Heart left ventricle (tissue), 16 donors: ENCODE data around the gene PCDHGA12. TPM values are rescaled to one million over a fixed set of nuclear protein-coding genes. Genes with fewer than 3 reads are reported as not detected.
"Not testable (repeated sequence)": the region's sequence is repeated elsewhere in the genome, so short reads cannot be mapped to it uniquely, and the experiment has no call there.

ENCODE experiments used
- ATAC-seq, 4 donors: fragments of 200-7000 bp; cut with Tn5 transposase; one replicate each; pipeline ENCODE4 v1.9.1; 2020 to 2022; ENCODE audit warnings: moderate library complexity in 4 of 4, mild to moderate bottlenecking in 3 of 4, moderate number of reproducible peaks in 1 of 4
- DNase-seq, 5 donors: peaks; one replicate each; pipeline ENCODE4 v3.0.0-alpha.2; 2020
- H3K27ac ChIP-seq, 12 donors: fragments of 200-600 bp; sonication (generic) in 4 of 12; one replicate each; pipeline versions ENCODE4 v1.5.0 to v1.8.0; 2016 to 2022; ENCODE audit warnings: mild to moderate bottlenecking in 2 of 12
- H3K27me3 ChIP-seq, 9 donors: fragments of 200-600 bp; sonication (generic) in 2 of 9; one replicate each; pipeline versions ENCODE4 v1.5.1 to v1.8.0; 2016 to 2022; ENCODE audit warnings: mild to moderate bottlenecking in 3 of 9
- H3K36me3 ChIP-seq, 9 donors: fragments of 200-600 bp; sonication (generic) in 2 of 9; one replicate each; pipeline versions ENCODE4 v1.5.0 to v1.8.0; 2018 to 2022; ENCODE audit warnings: mild to moderate bottlenecking in 2 of 9
- H3K4me1 ChIP-seq, 12 donors: fragments of 200-600 bp; sonication (generic) in 4 of 12; one replicate each; pipeline versions ENCODE4 v1.5.0 to v1.8.0; 2016 to 2022; ENCODE audit warnings: mild to moderate bottlenecking in 3 of 12
- H3K4me3 ChIP-seq, 12 donors: fragments of 200-600 bp; sonication (generic) in 4 of 12; one replicate each; pipeline versions ENCODE4 v1.5.0 to v1.8.0; 2017 to 2022; ENCODE audit warnings: mild to moderate bottlenecking in 9 of 12, moderate library complexity in 4 of 12
- H3K9me3 ChIP-seq, 12 donors: fragments of 200-600 bp; sonication (generic) in 4 of 12; one replicate each; pipeline versions ENCODE4 v1.5.0 to v1.8.0; 2016 to 2022; ENCODE audit warnings: mild to moderate bottlenecking in 1 of 12
- CTCF ChIP-seq, 12 donors: fragments of 200-600 bp; sonication (generic) in 4 of 12; IDR thresholded peaks; one replicate each; pipeline versions ENCODE4 v1.5.0 to v1.8.0; 2018 to 2022; ENCODE audit warnings: antibody characterized with exemption in 12 of 12, mild to moderate bottlenecking in 5 of 12
- POLR2A ChIP-seq, 2 donors: fragments of 450-650 bp; IDR thresholded peaks; one replicate each; pipeline ENCODE4 v1.6.1; 2017; ENCODE audit warnings: antibody characterized with exemption in 2 of 2, mild to moderate bottlenecking in 2 of 2, moderate library complexity in 2 of 2
- WGBS, 4 donors: extraction: QIAGEN DNeasy Blood & Tissue Kit in 2 of 4; methylation state at CpG; one replicate each; pipeline versions ENCODE4 v1.1.5 to v1.1.7; 2013 to 2018; 5-methylcytosine and 5-hydroxymethylcytosine counted together
- intact Hi-C, 10 donors: fragments of 100-400 bp; cut with DNase I; formaldehyde crosslinking; loops; one replicate each; pipeline versions ENCODE4 v1.11.1 to v1.14.2; 2022
- polyA plus RNA-seq, 2 donors: library from polyadenylated mRNA; stranded (reverse); fragments of 200-250 nt; gene quantifications; one replicate each; pipeline ENCODE4 v1.2.3, GENCODE V29; 2013
- total RNA-seq, 9 donors: library from RNA; depleted of rRNA in 2 of 9; stranded (reverse); fragments of >200 nt in 2 of 9; fragmentation: NEBNext Ultra II Directional in 3 of 9; extraction: Animal tissue kit (Norgen Biotek cat#: 25700) in 3 of 9; gene quantifications; one replicate each; pipeline versions ENCODE4 v1.1.0 to v1.2.4, GENCODE V29; 2016 to 2023
- donor health status: ischemic (EF 13 %, LVEDD 7.1; RV severe dilation, severe dysfunction).
- donor health status: healthy with polysubstance abuse.
- donor health status: DM: no; HTN: yes; CAD: no.
- donor health status: DM: no; HTN: no; CAD: no.
- donor health status: ischemic (EF 25% LVEDD 6.9; RV normal size, moderate dysfunction).
- donor health status: ischemic (EF 25% LVEDD 5.7; RV mildly dilated, moderate dysfunction).
- donor health status: healthy.
- donor health status: DM: yes; HTN: yes; CAD: no.
- donor health status: ischemic (EF 35%, LVEDD 5.7; RV mildly dilated, moderate dysfunction).
- donor health status: nonischemic (EF 11% LVEDD 7.7; RV severe dilation, severe dysfunction).
- donor health status: DM: yes; HTN: yes; CAD: no.
- donor health status: PGD.
- donor health status: ischemic (EF 29% LVEDD 5.4; RV normal size, mild dysfunction).
- donor health status: nonischemic (EF 23%, LVEDD 6.1; RV moderate dilation, normal function).

PCDHGA12 gene
- total and polyA plus RNA-seq, 11 donors, result 3.2 to 15.5 (median 6.5) TPM

- DNase-seq (no peak), ATAC-seq (no peak)
- intact Hi-C loops, result loop anchor here in 2 of 10 donors (10.0 kb wide), 2 partner anchors 58 to 158 kb away; partner anchors contain the start of genes PCDHB15 (in 1 of the 2) and PCDHGA3 (in 1 of the 2)
- Histone ChIP-seq H3K4me3 (peak within 1 kb of the TSS in 9 of 12 donors; percentile 11 to 35 (median 23)), H3K27me3 (peaks cover 0 to 46% (median 0%) of the 10 kb centered on the region in 9 donors), H3K36me3 (peaks cover 0 to 4% (median 0%) of the 10 kb centered on the region in 9 donors), H3K4me1 (peaks cover 0 to 13% (median 0%) of the 10 kb centered on the region in 12 donors), H3K27ac (no peak within 1 kb of the TSS), H3K9me3 (peaks cover 0 to 97% (median 62%) of the 10 kb centered on the region in 12 donors)
- TF ChIP-seq CTCF (IDR thresholded peaks at IDR 0.05), result peak in 8 of 12 donors; percentile 9 to 32 (median 18)
- no peak for TF ChIP-seq POLR2A (IDR thresholded peaks at IDR 0.05)
- 33 to 49% (median 40%) methylated on average over 26 to 27 of the region's 27 CpGs for WGBS, 4 donors
These were observed 27.6 kb upstream of the PCDHGA12 start, which contains the start of gene PCDHGA9 for GRCh38 chr5:141402553-141403243. Gene PCDHGA9 (plus strand): TSS chr5:141402778. CDS start chr5:141402953, 175 bp downstream.

GRCh38 chr5:141403387-141403786, 26.9 kb upstream of the PCDHGA12 start:
- no peak for TF ChIP-seq CTCF (IDR thresholded peaks at IDR 0.05)
- TF ChIP-seq POLR2A (IDR thresholded peaks at IDR 0.05), result no peak
- DNase-seq, result no peak
- peaks cover 0 to 100% (median 65%) of the 10 kb centered on the region in 12 donors for H3K9me3 ChIP-seq
- peaks cover 0 to 4% (median 0%) of the 10 kb centered on the region in 9 donors for H3K36me3 ChIP-seq
- no peak overlapping the region for H3K27ac ChIP-seq
- peaks cover 0 to 52% (median 0%) of the 10 kb centered on the region in 9 donors for H3K27me3 ChIP-seq
- H3K4me3 ChIP-seq, result peak overlapping the region in 3 of 12 donors; percentile 22 to 35 (median 24)
- 40 to 59% (median 48%) methylated on average over 22 of the region's 22 CpGs for WGBS, 4 donors
- ATAC-seq, result no peak
- H3K4me1 ChIP-seq, result peaks cover 0 to 13% (median 0%) of the 10 kb centered on the region in 12 donors
- intact Hi-C loops, result loop anchor here in 2 of 10 donors (10.0 kb wide), 2 partner anchors 59 to 159 kb away; partner anchors contain the start of genes PCDHB15 (in 1 of the 2) and PCDHGA3 (in 1 of the 2)

GRCh38 chr5:141407790-141408505, 22.4 kb upstream of the PCDHGA12 start, which contains the start of gene PCDHGB6:
Gene PCDHGB6 (plus strand): TSS chr5:141408021. CDS start chr5:141408203, 182 bp downstream.
- H3K36me3 ChIP-seq, result peaks cover 0 to 19% (median 0%) of the 10 kb centered on the region in 9 donors

More at GRCh38 chr5:141407790-141408505, 22.4 kb upstream of the PCDHGA12 start, which contains the start of gene PCDHGB6:
- peak within 1 kb of the TSS in 11 of 12 donors; percentile 6 to 50 (median 40) for H3K4me3 ChIP-seq
- 15 to 24% (median 19%) methylated on average over 37 to 51 of the region's 51 CpGs for WGBS, 4 donors
- H3K9me3 ChIP-seq, result peaks cover 0 to 100% (median 64%) of the 10 kb centered on the region in 12 donors
- H3K27me3 ChIP-seq, result peaks cover 0 to 73% (median 0%) of the 10 kb centered on the region in 9 donors
- not testable (repeated sequence) for H3K4me1 ChIP-seq
- DNase-seq (peak in 4 of 5 donors; percentile 53 to 74 (median 67)), ATAC-seq (peak; percentile 57 to 90 (median 84))
- intact Hi-C loops, result loop anchor here in 3 of 10 donors (5.0 to 10.0 kb wide), 3 partner anchors 63 to 163 kb away; partner anchors contain the start of genes PCDHB15 (in 1 of the 3) and PCDHGA3 (in 1 of the 3)
- H3K27ac ChIP-seq, result peak within 1 kb of the TSS in 7 of 12 donors; percentile 31 to 62 (median 54)
- peak; percentile 37 to 69 (median 57) for TF ChIP-seq CTCF (IDR thresholded peaks at IDR 0.05)
